ENCODE results near the gene BICC1.

DNA sequence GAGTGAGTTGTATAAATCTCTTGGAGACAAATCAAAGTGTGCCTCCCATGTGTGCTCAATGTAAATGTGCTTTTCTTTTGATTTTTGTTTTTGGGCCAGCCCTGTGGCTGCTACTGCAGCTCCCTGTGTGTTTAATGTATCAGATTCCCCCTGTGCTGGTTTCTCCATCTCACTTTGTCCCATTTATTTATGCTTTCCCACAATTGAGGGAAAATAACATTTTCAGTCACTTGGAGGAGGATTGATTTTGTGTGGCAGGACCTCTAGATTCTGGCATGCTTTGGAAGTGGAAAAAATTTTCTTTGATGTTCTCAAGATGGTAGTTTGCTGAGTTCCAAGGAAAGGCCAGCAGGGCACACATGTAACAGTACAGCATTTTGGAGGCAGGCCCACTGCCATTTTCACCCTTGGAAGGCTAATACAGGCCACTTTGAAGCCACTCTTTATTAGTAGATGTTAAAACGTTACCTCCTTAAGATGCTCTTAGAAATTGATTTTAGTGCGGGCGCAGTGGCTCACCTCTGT lies 323.6 kb downstream of the BICC1 start:
- TF ChIP-seq, protein P1, sequence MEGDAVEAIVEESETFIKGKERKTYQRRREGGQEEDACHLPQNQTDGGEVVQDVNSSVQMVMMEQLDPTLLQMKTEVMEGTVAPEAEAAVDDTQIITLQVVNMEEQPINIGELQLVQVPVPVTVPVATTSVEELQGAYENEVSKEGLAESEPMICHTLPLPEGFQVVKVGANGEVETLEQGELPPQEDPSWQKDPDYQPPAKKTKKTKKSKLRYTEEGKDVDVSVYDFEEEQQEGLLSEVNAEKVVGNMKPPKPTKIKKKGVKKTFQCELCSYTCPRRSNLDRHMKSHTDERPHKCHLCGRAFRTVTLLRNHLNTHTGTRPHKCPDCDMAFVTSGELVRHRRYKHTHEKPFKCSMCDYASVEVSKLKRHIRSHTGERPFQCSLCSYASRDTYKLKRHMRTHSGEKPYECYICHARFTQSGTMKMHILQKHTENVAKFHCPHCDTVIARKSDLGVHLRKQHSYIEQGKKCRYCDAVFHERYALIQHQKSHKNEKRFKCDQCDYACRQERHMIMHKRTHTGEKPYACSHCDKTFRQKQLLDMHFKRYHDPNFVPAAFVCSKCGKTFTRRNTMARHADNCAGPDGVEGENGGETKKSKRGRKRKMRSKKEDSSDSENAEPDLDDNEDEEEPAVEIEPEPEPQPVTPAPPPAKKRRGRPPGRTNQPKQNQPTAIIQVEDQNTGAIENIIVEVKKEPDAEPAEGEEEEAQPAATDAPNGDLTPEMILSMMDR (IDR thresholded peaks at IDR 0.05), result no peak
- no peak for TF ChIP-seq EZH2 (IDR thresholded peaks at IDR 0.05; ENCODE audit: borderline replicate concordance, insufficient read depth, low read depth, low read length, poor library complexity, severe bottlenecking)

Data from B cell (primary cell).